OCI-LY1 (cell line): Measurements from ENCODE around the gene HTT.

Experiments used
- CTCF ChIP-seq: fragments of 200-600 bp; sonication (generic), shearing (Covaris generic); IDR thresholded peaks from 2 replicates; pipeline ENCODE4 v1.5.1; 2017; ENCODE audit warnings: mild to moderate bottlenecking, antibody characterized with exemption, low read length, moderate library complexity, mixed read lengths
- EZH2 ChIP-seq: fragments of 200-600 bp; sonication (generic), shearing (Covaris generic); IDR thresholded peaks from 2 replicates; pipeline ENCODE4 v1.8.0; 2017; ENCODE audit warnings: borderline replicate concordance, mixed run types, mild to moderate bottlenecking, antibody characterized with exemption, low read length, moderate library complexity, mixed read lengths

DNA sequence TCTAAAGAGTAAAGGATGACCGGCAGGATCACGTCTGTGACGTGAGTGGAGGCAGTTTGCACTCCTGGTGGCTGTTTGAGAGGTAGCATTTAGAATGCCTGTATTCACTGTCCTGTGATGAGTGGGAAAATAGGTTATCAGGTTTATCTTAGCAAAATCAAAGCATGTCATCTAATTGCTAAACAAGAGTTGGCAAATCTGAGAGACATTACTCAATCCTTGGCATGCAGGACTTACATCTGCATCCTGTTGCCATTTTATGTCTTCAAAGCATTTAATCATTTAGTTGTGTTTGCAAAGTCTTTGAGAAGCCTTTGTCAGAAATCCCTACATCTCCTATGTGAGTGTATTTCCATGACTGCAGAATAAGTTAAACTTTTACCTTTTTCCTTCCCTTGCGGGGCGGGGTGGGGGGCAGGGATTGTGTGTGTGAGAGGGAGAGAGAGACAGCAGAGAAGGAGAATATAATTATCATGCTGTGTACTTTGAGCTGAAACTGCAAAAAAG lies 133.1 kb downstream of the HTT start:
- TF ChIP-seq CTCF (no peak), EZH2 (no peak)
